IMR-90 (cell line): ENCODE measurements around the gene TPD52L2. TPM values are rescaled to one million over a fixed set of nuclear protein-coding genes. Genes with fewer than 3 reads are reported as not detected.
A peak's percentile ranks its signal among the peaks of the same experiment; 100 is the strongest.

Experiments used
- ATAC-seq: fragments of 200-7000 bp; cut with Tn5 transposase; 2 replicates; pipeline ENCODE4 v1.9.1; 2020; ENCODE audit warnings: low read depth, mild to moderate bottlenecking, moderate library complexity
- BruUV-seq: library from RNA; stranded (reverse); fragments of 400-500 nt; replicated peaks from 2 replicates; lab custom pipeline; 2021; lab: Mats Ljungman, UMichigan
- CTCF ChIA-PET: fragments of 300-600 bp; formaldehyde crosslinking; extraction: SDS; loops from one replicate; lab custom pipeline; 2021; ENCODE audit warnings: antibody characterized with exemption; lab: Yijun Ruan, JAX
- POLR2A ChIA-PET: fragments of 300-600 bp; sonication (Branson Sonifier 250); formaldehyde crosslinking; loops from one replicate; lab custom pipeline; 2022; ENCODE audit warnings: antibody characterized with exemption; ENCODE audit not compliant: unreplicated experiment; lab: Charles Lee
- DNase-seq: peaks from one replicate; pipeline ENCODE4 v3.0.0; 2013
- H2AFZ ChIP-seq: replicated peaks from 2 replicates; pipeline ENCODE3; 2013; ENCODE audit warnings: low read length, mild to moderate bottlenecking; ENCODE audit not compliant: poor library complexity
- H2AK5ac ChIP-seq: 2 replicates; pipeline ENCODE4 v1.6.1; 2013; ENCODE audit warnings: low read depth, low read length, inconsistent platforms
- H2AK9ac ChIP-seq: replicated peaks from 2 replicates; pipeline ENCODE3; 2013; ENCODE audit warnings: mild to moderate bottlenecking, low read depth, low read length, moderate library complexity; ENCODE audit not compliant: poor library complexity
- H2BK120ac ChIP-seq: 2 replicates; pipeline ENCODE4 v1.6.1; 2013; ENCODE audit warnings: low read depth, low read length, inconsistent platforms
- H2BK15ac ChIP-seq: 3 replicates; pipeline ENCODE4 v1.6.1; 2013; ENCODE audit warnings: low read depth, low read length, inconsistent platforms
- H2BK20ac ChIP-seq: 2 replicates; pipeline ENCODE4 v1.6.1; 2013; ENCODE audit warnings: low read depth, mild to moderate bottlenecking, inconsistent platforms, low read length, moderate library complexity
- H2BK5ac ChIP-seq: 2 replicates; pipeline ENCODE4 v1.6.1; 2013; ENCODE audit warnings: mild to moderate bottlenecking, low read depth, low read length, inconsistent platforms; ENCODE audit not compliant: poor library complexity, severe bottlenecking
- H3K14ac ChIP-seq: replicated peaks from 2 replicates; pipeline ENCODE4 v1.6.1; 2013; ENCODE audit warnings: low read depth, low read length, inconsistent platforms
- H3K18ac ChIP-seq: 2 replicates; pipeline ENCODE4 v1.6.1; 2013; ENCODE audit warnings: low read depth, low read length, control low read depth
- H3K23ac ChIP-seq: 2 replicates; pipeline ENCODE4 v1.6.1; 2013; ENCODE audit warnings: low read depth, low read length, inconsistent platforms
- H3K27ac ChIP-seq: 2 replicates; pipeline ENCODE4 v1.5.1; 2013; ENCODE audit warnings: mild to moderate bottlenecking, control low read depth, low read length; ENCODE audit not compliant: insufficient read depth
- H3K27me3 ChIP-seq: 2 replicates; pipeline ENCODE4 v1.6.1; 2013; ENCODE audit warnings: low read length; ENCODE audit not compliant: control insufficient read depth, insufficient read depth
- H3K36me3 ChIP-seq: 2 replicates; pipeline ENCODE4 v1.6.1; 2013; ENCODE audit warnings: low read length, mixed read lengths; ENCODE audit not compliant: control insufficient read depth, insufficient read depth
- H3K4ac ChIP-seq: 2 replicates; pipeline ENCODE4 v1.6.1; 2013; ENCODE audit warnings: low read depth, low read length, inconsistent platforms
- H3K4me1 ChIP-seq: 2 replicates; pipeline ENCODE4 v1.6.1; 2013; ENCODE audit warnings: low read length, mixed read lengths; ENCODE audit not compliant: control insufficient read depth, insufficient read depth
- H3K4me2 ChIP-seq: 2 replicates; pipeline ENCODE4 v1.6.1; 2013; ENCODE audit warnings: low read depth, mild to moderate bottlenecking, control low read depth, low read length, moderate library complexity
- H3K4me3 ChIP-seq: 2 replicates; pipeline ENCODE4 v1.5.1; 2013; ENCODE audit warnings: low read depth, mild to moderate bottlenecking, control low read depth, low read length, moderate library complexity; ENCODE audit not compliant: insufficient read depth
- H3K56ac ChIP-seq: 2 replicates; pipeline ENCODE4 v1.6.1; 2013; ENCODE audit warnings: low read length, inconsistent platforms; ENCODE audit not compliant: insufficient read depth; ENCODE audit errors: extremely low read depth
- H3K79me1 ChIP-seq, 2 experiments: 2 replicates each; pipeline ENCODE4 v1.6.1; 2013; ENCODE audit warnings: low read length in 2 of 2, inconsistent platforms in 1 of 2, low read depth in 1 of 2
- H3K9ac ChIP-seq: 2 replicates; pipeline ENCODE4 v1.6.1; 2013; ENCODE audit warnings: low read depth, low read length, control low read depth
- H3K9me1 ChIP-seq: 2 replicates; pipeline ENCODE4 v1.6.1; 2013; ENCODE audit warnings: low read length, inconsistent platforms; ENCODE audit not compliant: insufficient read depth
- H3K9me3 ChIP-seq: 2 replicates; pipeline ENCODE4 v1.6.1; 2013; ENCODE audit warnings: low read length; ENCODE audit not compliant: control insufficient read depth, insufficient read depth
- H4K20me1 ChIP-seq: 2 replicates; pipeline ENCODE4 v1.6.1; 2013; ENCODE audit warnings: low read length, inconsistent platforms; ENCODE audit not compliant: insufficient read depth
- H4K5ac ChIP-seq: 2 replicates; pipeline ENCODE4 v1.6.1; 2013; ENCODE audit warnings: mild to moderate bottlenecking, low read depth, low read length, control low read depth
- H4K8ac ChIP-seq, 2 experiments: 2 replicates each; pipeline ENCODE4 v1.6.1; 2013; ENCODE audit warnings: low read depth in 2 of 2, low read length in 2 of 2, control low read depth in 1 of 2, inconsistent platforms in 1 of 2
- H4K91ac ChIP-seq: 2 replicates; pipeline ENCODE4 v1.6.1; 2013; ENCODE audit warnings: low read depth, low read length, inconsistent platforms; ENCODE audit not compliant: insufficient read depth
- BHLHE40 ChIP-seq: fragments of 150-350 bp; IDR thresholded peaks from 2 replicates; pipeline ENCODE4 v1.6.1; 2016; ENCODE audit warnings: mild to moderate bottlenecking, low read depth, low read length
- CEBPB ChIP-seq: IDR thresholded peaks from 2 replicates; pipeline ENCODE4 v1.6.1; 2012; ENCODE audit warnings: low read depth, low read length, improper control_type of control experiment
- MAFK ChIP-seq: IDR thresholded peaks from 2 replicates; pipeline ENCODE4 v1.6.1; 2012; ENCODE audit warnings: low read depth, low read length, improper control_type of control experiment
- MXI1 ChIP-seq: IDR thresholded peaks from 2 replicates; pipeline ENCODE4 v1.6.1; 2012; ENCODE audit warnings: low read depth, mild to moderate bottlenecking, low read length, moderate library complexity, borderline replicate concordance
- NFE2L2 ChIP-seq: fragments of 150-350 bp; IDR thresholded peaks from 2 replicates; pipeline ENCODE4 v1.6.1; 2016; ENCODE audit warnings: low read depth, mild to moderate bottlenecking, low read length
- POLR2A ChIP-seq: IDR thresholded peaks from 2 replicates; pipeline ENCODE4 v1.6.1; 2012; ENCODE audit warnings: mild to moderate bottlenecking, low read depth, low read length
- RCOR1 ChIP-seq: IDR thresholded peaks from 2 replicates; pipeline ENCODE4 v1.6.1; 2012; ENCODE audit warnings: mild to moderate bottlenecking, low read length, improper control_type of control experiment; ENCODE audit not compliant: insufficient replicate concordance
- USF2 ChIP-seq: fragments of 150-350 bp; IDR thresholded peaks from 2 replicates; pipeline ENCODE4 v1.6.1; 2017; ENCODE audit warnings: mild to moderate bottlenecking, antibody characterized with exemption, low read length, low read depth
- WGBS, 2 experiments: methylation state at CpG; one replicate each; pipeline versions ENCODE4 v1.1.5 to v1.1.7; 2013; ENCODE audit warnings: missing lambda C conversion rate in 2 of 2; ENCODE audit not compliant: insufficient read length in 1 of 2; ENCODE audit errors: extremely low coverage in 2 of 2; 5-methylcytosine and 5-hydroxymethylcytosine counted together
- dilution Hi-C: fragments of 300-500 bp; cut with HindIII; formaldehyde crosslinking; loops from one replicate; pipeline ENCODE4 v1.14.3; 2018; ENCODE audit warnings: low sequenced_read_pairs; ENCODE audit not compliant: unreplicated experiment
- in situ Hi-C: fragments of 300-500 bp; cut with MboI; formaldehyde crosslinking; loops from 3 replicates; pipeline ENCODE4 v1.14.3; 2019; ENCODE audit warnings: low sequenced_read_pairs, inconsistent platforms, mixed read lengths
- intact Hi-C: fragments of 100-400 bp; cut with micrococcal nuclease; formaldehyde crosslinking; loops from 2 replicates; pipeline ENCODE4 v1.10.0; 2022
- polyA plus RNA-seq, 3 experiments: library from polyadenylated mRNA; depleted of rRNA; stranded (reverse); fragments of >200 nt; gene quantifications; 2 replicates each; pipeline ENCODE4 v1.2.3, GENCODE V29; 2012; ENCODE audit warnings: low replicate concordance in 1 of 3
- total RNA-seq: library from RNA; depleted of rRNA; stranded (reverse); fragments of >200 nt; gene quantifications from 2 replicates; pipeline ENCODE4 v1.2.3, GENCODE V29; 2012
- TF ChIP-seq, protein P1 (sequence below): fragments of 150-350 bp; IDR thresholded peaks from 2 replicates; pipeline ENCODE4 v1.6.1; 2016; ENCODE audit warnings: low read depth, mild to moderate bottlenecking, low read length, moderate library complexity, borderline replicate concordance

TPD52L2 gene
- total and polyA plus RNA-seq, 2 of the 4 experiments (the other 2 are of a cell fraction): 113 to 189 TPM

DNA sequence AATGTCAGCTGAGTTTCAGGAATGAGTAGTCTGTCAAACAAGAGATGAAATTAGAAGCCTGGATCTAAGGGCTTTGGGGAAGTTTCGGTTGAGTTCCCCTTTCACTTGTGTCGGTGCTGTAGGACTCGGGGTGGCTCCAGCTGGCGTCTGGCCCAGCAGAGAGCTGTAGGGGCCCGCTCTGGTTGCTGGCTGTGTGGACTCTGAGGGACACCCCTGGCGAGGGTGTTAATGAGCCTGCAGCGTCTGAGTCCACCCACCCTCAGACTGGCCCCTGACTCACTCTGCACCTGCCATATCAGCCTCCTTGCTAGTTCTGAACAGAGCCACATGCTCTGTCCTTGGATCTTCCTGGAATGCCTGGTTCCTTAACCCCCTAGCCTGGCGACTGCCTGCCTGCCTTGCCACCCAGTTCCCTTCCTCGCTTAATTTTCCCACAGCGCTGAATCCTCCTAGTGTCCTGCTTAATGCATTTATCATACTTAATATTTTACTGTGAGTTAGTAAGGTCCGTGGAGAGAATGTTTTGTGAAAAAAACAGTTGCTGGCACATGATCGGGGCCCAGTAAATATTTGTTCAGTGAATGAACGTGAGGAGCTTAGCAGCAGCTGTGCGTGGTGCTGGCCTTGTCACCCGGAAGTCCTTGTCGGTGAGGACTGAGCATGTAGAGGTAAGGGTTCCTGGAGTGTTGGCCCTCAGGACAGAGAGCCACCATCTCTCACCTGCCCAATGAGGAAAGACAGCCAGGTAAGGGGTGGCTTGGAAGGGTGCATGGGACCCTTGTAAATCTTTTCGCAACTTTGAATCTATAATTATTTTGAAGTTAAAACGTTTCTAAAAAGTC is 31.4 kb downstream of the TPD52L2 start:
- POLR2A ChIA-PET: interaction anchor here (0.6 kb wide), 1 partner anchor 13 kb away, joined by 3 read pairs; no protein-coding TSS in a partner anchor
- peak overlapping the region; percentile 51 for H3K27ac ChIP-seq
- H4K8ac ChIP-seq: no peak overlapping the region
- H3K27me3 ChIP-seq: no peaks in the 10 kb centered on the region
- peak; percentile 46 for DNase-seq
- TSS peak; percentile 24 for BruUV-seq
- no peak overlapping the region for H3K18ac ChIP-seq
- peak overlapping the region; percentile 93 for H3K9ac ChIP-seq
- H3K4me3 ChIP-seq: peak overlapping the region; percentile 86
- no peak overlapping the region for H3K56ac ChIP-seq
- H4K91ac ChIP-seq: no peak overlapping the region
- no peak overlapping the region for H4K5ac ChIP-seq
- no peak for TF ChIP-seq CEBPB
- TF ChIP-seq USF2: no peak
- TF ChIP-seq RCOR1: peak; percentile 17
- TF ChIP-seq POLR2A: no peak
- TF ChIP-seq MAFK: no peak
- TF ChIP-seq, protein P1, sequence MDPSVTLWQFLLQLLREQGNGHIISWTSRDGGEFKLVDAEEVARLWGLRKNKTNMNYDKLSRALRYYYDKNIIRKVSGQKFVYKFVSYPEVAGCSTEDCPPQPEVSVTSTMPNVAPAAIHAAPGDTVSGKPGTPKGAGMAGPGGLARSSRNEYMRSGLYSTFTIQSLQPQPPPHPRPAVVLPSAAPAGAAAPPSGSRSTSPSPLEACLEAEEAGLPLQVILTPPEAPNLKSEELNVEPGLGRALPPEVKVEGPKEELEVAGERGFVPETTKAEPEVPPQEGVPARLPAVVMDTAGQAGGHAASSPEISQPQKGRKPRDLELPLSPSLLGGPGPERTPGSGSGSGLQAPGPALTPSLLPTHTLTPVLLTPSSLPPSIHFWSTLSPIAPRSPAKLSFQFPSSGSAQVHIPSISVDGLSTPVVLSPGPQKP: no peak
- TF ChIP-seq MXI1: no peak; the same call in 1 of the 2 replicates
- TF ChIP-seq NFE2L2: no peak
- peak; percentile 88 for TF ChIP-seq BHLHE40
- peak overlapping the region; percentile 23 for H2AK5ac ChIP-seq
- H3K36me3 ChIP-seq: peaks cover 21% of the 10 kb centered on the region
- H3K4me1 ChIP-seq: peaks cover 14% of the 10 kb centered on the region
- H2AK9ac ChIP-seq: peak overlapping the region; percentile 58
- 20% methylated on average over 2 of the region's 18 CpGs; no CpG with 5 or more reads in 1 of the 2 experiments for WGBS, 2 experiments
- intact Hi-C loops (loop anchor here (2.0 kb wide), 1 partner anchor 160 kb away; no protein-coding TSS in a partner anchor), in situ Hi-C loops (no loop called here), dilution Hi-C loops (no loop called here)
- peaks cover 16% of the 10 kb centered on the region for H3K9me1 ChIP-seq
- no peak overlapping the region for H2BK120ac ChIP-seq
- H3K79me1 ChIP-seq: peaks cover 3 to 59% of the 10 kb centered on the region in 2 experiments; a peak in 3 of 4 replicates
- peak; percentile 3 for ATAC-seq
- H4K20me1 ChIP-seq: peaks cover 76% of the 10 kb centered on the region
- CTCF ChIA-PET: interaction anchor here (1.0 kb wide), 1 partner anchor 359 kb away, joined by 3 read pairs; no protein-coding TSS in a partner anchor
- H2BK20ac ChIP-seq: no peak overlapping the region
- peak overlapping the region; percentile 51 for H2BK5ac ChIP-seq
- H3K4me2 ChIP-seq: peak overlapping the region; percentile 84
- H3K4ac ChIP-seq: no peak overlapping the region
- H2BK15ac ChIP-seq: no peak overlapping the region
- H3K14ac ChIP-seq: peak overlapping the region; percentile 50
- peak overlapping the region; percentile 11 for H2AFZ ChIP-seq
- H3K23ac ChIP-seq: peak overlapping the region; percentile 73
- no peaks in the 10 kb centered on the region for H3K9me3 ChIP-seq
